ENCODE measurements around the gene MAL. TPM values are rescaled to one million over a fixed set of nuclear protein-coding genes. Genes with fewer than 3 reads are reported as not detected.

MAL gene
- total RNA-seq, 1 donor from 2014 or later: 0.41 TPM

- no peaks in the 10 kb centered on the region for H3K36me3 ChIP-seq (ENCODE audit: insufficient read depth, low read length)
- no peak overlapping the region for H3K4me3 Mint-ChIP-seq (ENCODE audit: unreplicated experiment)
- H3K27me3 Mint-ChIP-seq (ENCODE audit: low read depth, unreplicated experiment): peaks cover 38% of the 10 kb centered on the region
- TF ChIP-seq CTCF (IDR thresholded peaks at IDR 0.05; ENCODE audit: insufficient read depth, low read depth, low read length): no peak
- TF ChIP-seq EZH2 (IDR thresholded peaks at IDR 0.05; ENCODE audit: insufficient read depth, low read length): no peak
- H3K27me3 ChIP-seq (ENCODE audit: insufficient read depth, low read length): peaks cover 22% of the 10 kb centered on the region
- no peak overlapping the region for H3K4me3 ChIP-seq (ENCODE audit: insufficient read depth, low read depth, low read length)
- no peak overlapping the region for H3K27ac ChIP-seq (ENCODE audit: low read depth, low read length)
- H3K4me1 Mint-ChIP-seq (ENCODE audit: low read depth, unreplicated experiment): no peaks in the 10 kb centered on the region
- no peaks in the 10 kb centered on the region for H3K36me3 Mint-ChIP-seq (ENCODE audit: low read depth, unreplicated experiment)
- H3K27ac Mint-ChIP-seq (ENCODE audit: unreplicated experiment): no peak overlapping the region
- no peaks in the 10 kb centered on the region for H3K9me3 Mint-ChIP-seq (ENCODE audit: unreplicated experiment)
- H4K20me1 ChIP-seq (ENCODE audit: insufficient read depth, low read length): no peaks in the 10 kb centered on the region
- no peak overlapping the region for H3K9ac ChIP-seq (ENCODE audit: low read length)
- peaks cover 5% of the 10 kb centered on the region for H3K4me1 ChIP-seq (ENCODE audit: insufficient read depth, low read length)
- DNase-seq (ENCODE audit: low read depth) (no peak), FAIRE-seq (no peak)
- no peak overlapping the region for H3K4me2 ChIP-seq (ENCODE audit: low read length)
- H2AFZ ChIP-seq (ENCODE audit: low read depth, low read length): no peak overlapping the region
- no peaks in the 10 kb centered on the region for H3K9me3 ChIP-seq (ENCODE audit: insufficient read depth, low read depth, low read length)
- H3K79me2 ChIP-seq (ENCODE audit: insufficient read depth, low read length): no peaks in the 10 kb centered on the region
Measured at GRCh38 chr2:95077861-95078603, 52.5 kb downstream of the MAL start.

DNA sequence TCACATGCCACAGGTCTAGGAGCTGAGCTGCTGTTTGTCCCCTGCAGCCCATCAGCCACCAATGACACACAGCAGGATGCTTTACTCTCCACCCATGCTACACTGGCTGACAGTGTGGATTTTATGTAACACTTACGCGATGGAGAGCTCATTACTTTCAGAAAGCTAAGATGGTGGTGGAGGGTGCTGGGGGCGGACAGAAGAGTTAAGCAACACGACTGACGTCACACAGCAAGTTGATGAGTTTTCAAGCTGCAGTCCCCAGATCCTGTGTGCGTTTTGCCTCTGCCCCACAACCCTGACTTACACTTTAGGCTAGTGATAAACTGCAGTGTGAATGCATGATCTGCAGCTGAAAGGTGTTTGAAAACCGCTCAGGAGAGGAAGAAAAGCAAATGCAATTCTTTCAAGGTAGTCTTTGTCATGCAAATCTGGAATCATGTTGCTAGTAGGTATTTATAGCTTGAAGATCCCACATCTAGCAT lies 53.7 kb downstream of the MAL start:
- no peak overlapping the region for H3K27ac Mint-ChIP-seq (ENCODE audit: unreplicated experiment)
- Histone ChIP-seq H3K9ac (ENCODE audit: low read length) (no peak overlapping the region), H3K27ac (ENCODE audit: low read depth, low read length) (no peak overlapping the region), H3K9me3 (ENCODE audit: insufficient read depth, low read depth, low read length) (no peaks in the 10 kb centered on the region), H4K20me1 (ENCODE audit: insufficient read depth, low read length) (no peaks in the 10 kb centered on the region), H2AFZ (ENCODE audit: low read depth, low read length) (no peak overlapping the region), H3K36me3 (ENCODE audit: insufficient read depth, low read length) (no peaks in the 10 kb centered on the region), H3K27me3 (ENCODE audit: insufficient read depth, low read length) (peaks cover 22% of the 10 kb centered on the region), H3K4me3 (ENCODE audit: insufficient read depth, low read depth, low read length) (no peak overlapping the region), H3K4me2 (ENCODE audit: low read length) (no peak overlapping the region), H3K4me1 (ENCODE audit: insufficient read depth, low read length) (peaks cover 5% of the 10 kb centered on the region), H3K79me2 (ENCODE audit: insufficient read depth, low read length) (no peaks in the 10 kb centered on the region)
- peaks cover 30% of the 10 kb centered on the region for H3K27me3 Mint-ChIP-seq (ENCODE audit: low read depth, unreplicated experiment)
- no peaks in the 10 kb centered on the region for H3K9me3 Mint-ChIP-seq (ENCODE audit: unreplicated experiment)
- TF ChIP-seq CTCF (IDR thresholded peaks at IDR 0.05; ENCODE audit: insufficient read depth, low read depth, low read length) (no peak), EZH2 (IDR thresholded peaks at IDR 0.05; ENCODE audit: insufficient read depth, low read length) (no peak)
- no peak for DNase-seq (ENCODE audit: low read depth)
- no peaks in the 10 kb centered on the region for H3K36me3 Mint-ChIP-seq (ENCODE audit: low read depth, unreplicated experiment)
- no peak for FAIRE-seq
- H3K4me3 Mint-ChIP-seq (ENCODE audit: unreplicated experiment): no peak overlapping the region
- no peaks in the 10 kb centered on the region for H3K4me1 Mint-ChIP-seq (ENCODE audit: low read depth, unreplicated experiment)

DNA sequence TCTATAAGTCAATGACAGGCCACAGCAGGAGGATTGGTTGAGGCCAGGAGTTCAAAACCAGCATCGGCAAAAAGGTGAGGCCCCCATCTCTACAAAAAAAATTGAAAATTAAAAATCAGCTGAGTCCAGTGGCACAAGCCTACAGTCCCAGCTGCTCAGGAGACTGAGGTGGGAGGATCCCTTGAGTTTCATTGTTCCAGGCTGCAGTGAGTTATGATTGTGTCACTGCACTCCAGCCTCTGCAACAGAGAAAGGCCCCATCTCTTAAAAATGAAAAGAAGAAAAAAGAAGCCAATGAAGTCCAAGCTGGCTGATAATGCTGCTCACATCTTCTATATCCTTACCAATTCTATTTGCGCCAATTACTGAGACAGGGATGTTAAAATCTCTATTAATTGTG lies 57.0 kb downstream of the MAL start:
- Histone ChIP-seq H3K4me3 (ENCODE audit: insufficient read depth, low read depth, low read length) (no peak overlapping the region), H3K9me3 (ENCODE audit: insufficient read depth, low read depth, low read length) (no peaks in the 10 kb centered on the region), H3K4me1 (ENCODE audit: insufficient read depth, low read length) (no peaks in the 10 kb centered on the region), H3K27me3 (ENCODE audit: insufficient read depth, low read length) (peaks cover 10% of the 10 kb centered on the region), H4K20me1 (ENCODE audit: insufficient read depth, low read length) (no peaks in the 10 kb centered on the region), H3K9ac (ENCODE audit: low read length) (no peak overlapping the region), H3K36me3 (ENCODE audit: insufficient read depth, low read length) (peaks cover 10% of the 10 kb centered on the region), H3K4me2 (ENCODE audit: low read length) (no peak overlapping the region), H3K27ac (ENCODE audit: low read depth, low read length) (no peak overlapping the region), H3K79me2 (ENCODE audit: insufficient read depth, low read length) (no peaks in the 10 kb centered on the region), H2AFZ (ENCODE audit: low read depth, low read length) (no peak overlapping the region)
- H3K4me1 Mint-ChIP-seq (ENCODE audit: low read depth, unreplicated experiment): no peaks in the 10 kb centered on the region
- TF ChIP-seq EZH2 (IDR thresholded peaks at IDR 0.05; ENCODE audit: insufficient read depth, low read length): no peak
- TF ChIP-seq CTCF (IDR thresholded peaks at IDR 0.05; ENCODE audit: insufficient read depth, low read depth, low read length): no peak
- no peak overlapping the region for H3K4me3 Mint-ChIP-seq (ENCODE audit: unreplicated experiment)
- no peaks in the 10 kb centered on the region for H3K9me3 Mint-ChIP-seq (ENCODE audit: unreplicated experiment)
- H3K27me3 Mint-ChIP-seq (ENCODE audit: low read depth, unreplicated experiment): peaks cover 7% of the 10 kb centered on the region
- H3K36me3 Mint-ChIP-seq (ENCODE audit: low read depth, unreplicated experiment): peaks cover 16% of the 10 kb centered on the region
- DNase-seq (ENCODE audit: low read depth) (no peak), FAIRE-seq (no peak)
- H3K27ac Mint-ChIP-seq (ENCODE audit: unreplicated experiment): no peak overlapping the region
